GM19238 (cell line): ENCODE measurements around the gene DHX15.
"Not testable (repeated sequence)": the region's sequence is repeated elsewhere in the genome, so short reads cannot be mapped to it uniquely, and the experiment has no call there.

Experiments used
- DNase-seq: peaks from one replicate; pipeline ENCODE4 v3.0.0; 2011; ENCODE audit warnings: low spot score; ENCODE audit not compliant: insufficient read length

Gene DHX15

DNA sequence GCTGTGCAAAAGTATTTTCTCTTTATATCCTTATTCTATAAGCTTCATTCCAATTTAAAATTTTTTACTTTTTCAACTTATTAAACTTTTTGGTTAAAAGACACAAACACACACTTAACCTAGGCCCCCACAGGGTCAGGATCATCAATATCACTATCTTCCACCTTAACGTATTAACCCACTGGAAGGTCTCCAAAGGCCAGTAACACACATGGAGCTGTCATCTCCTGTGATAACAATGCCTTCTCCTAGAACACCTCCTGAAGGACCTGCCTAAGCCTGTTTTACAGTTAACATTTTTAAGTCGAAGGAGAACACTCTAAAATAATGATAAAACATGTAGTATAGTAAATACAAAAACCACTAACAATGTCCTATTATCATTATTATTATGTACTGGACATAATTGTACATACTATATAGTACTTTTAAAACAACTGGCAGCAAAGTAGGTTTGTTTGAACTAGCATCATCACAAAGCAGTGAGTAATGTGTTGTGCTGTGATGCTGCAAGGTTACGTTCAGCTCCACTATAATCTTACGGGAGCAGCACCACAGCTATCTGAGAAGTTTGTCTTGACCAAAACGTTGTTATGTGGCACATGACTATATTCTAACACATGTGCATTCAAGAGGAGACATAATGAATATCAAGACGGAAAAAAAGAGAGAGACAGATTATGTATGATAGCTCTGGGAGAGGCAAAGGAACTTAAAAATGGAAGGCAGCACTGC lies 33.7 kb downstream of the DHX15 start:
- no peak for DNase-seq

DNA sequence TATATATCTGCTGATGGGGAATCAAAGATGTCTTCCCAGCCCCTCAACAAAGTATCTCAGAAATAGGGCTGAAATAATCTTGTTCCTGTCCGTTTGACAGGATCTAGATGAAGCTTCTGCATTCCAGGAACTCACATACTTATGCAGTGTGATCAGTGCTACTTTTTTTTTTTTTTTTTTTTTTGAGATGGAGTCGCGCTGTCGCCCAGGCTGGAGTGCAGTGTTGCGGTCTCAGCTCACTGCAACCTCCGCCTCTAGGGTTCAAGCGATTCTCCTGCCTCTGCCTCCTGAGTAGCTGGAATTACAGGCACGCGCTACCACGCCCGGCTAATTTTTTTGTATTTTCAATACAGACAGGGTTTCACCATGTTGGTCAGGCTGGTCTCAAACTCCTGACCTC lies 36.4 kb downstream of the DHX15 start:
- DNase-seq = no peak

DNA sequence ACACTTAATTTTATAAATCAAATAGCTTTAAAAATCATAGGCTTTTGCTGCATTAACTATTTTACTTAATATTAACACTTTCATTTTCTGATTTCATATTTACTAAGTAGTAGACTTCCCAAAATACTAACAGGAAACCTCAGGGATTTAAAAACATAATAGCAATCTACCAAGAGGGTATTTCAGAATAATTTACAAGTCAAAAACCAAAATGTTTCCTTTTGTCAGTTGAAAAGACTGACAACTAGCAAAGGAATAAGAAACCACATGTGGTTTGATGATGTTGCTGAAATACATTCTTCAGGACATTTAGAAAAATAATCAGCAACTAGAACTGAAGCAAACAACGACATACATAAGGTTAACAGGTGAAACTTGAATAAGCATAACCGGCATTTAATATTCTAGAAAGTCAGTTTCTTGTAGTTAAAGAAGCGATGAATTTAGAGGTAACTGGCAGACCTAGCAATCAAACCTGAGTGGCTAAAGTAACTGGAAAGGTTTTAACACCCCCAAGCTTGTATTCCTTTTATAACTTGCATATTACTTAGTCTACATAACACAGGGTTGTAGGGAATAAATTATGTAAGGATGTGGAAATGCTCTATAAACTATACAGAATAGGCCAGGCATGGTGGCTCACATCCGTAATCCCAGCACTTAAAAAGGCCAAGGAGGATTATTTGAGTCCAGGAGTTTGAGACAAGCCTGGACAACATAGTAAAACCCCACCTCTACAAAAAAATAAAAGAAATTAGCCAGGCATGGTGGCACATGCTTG lies 40.0 kb downstream of the DHX15 start:
- no peak for DNase-seq

DNA sequence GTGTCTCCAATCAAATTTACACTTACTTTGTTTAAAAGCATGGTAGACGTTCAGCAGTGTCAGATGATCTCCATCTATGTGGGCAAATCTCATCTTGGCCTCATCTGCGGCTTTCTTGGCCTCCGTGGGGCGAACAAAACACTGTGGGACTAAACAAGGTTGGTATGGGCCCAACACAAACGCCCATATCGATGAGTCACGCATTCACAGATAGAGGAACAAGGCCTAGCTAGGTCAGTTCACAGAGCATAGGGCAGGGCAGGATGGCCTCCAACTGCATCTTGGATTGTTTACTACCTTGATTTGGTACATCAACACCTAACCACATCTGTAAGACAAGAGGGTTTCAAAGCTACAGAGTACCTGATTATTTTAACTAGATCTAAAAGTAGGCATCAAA lies 47.3 kb downstream of the DHX15 start:
- DNase-seq = no peak

DNA sequence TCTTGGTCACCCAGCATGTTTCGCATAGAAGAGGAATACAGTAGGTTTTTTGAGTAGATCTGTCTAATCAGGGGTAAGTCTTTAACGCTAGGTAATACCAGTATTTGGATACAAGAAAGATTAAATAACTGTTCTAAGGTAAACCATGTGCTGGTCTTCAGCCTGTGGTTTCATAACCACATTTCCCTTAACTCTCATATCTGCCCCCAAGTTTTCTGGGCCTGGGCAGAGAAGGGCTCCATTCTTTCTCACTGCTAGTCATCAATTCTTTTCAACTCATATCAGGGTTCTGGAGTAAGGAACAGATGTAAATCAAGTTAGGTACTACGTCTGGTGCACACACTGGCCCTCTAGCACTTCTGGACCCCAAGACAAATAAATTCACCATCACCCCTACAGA lies 49.0 kb downstream of the DHX15 start:
- DNase-seq = no peak

DNA sequence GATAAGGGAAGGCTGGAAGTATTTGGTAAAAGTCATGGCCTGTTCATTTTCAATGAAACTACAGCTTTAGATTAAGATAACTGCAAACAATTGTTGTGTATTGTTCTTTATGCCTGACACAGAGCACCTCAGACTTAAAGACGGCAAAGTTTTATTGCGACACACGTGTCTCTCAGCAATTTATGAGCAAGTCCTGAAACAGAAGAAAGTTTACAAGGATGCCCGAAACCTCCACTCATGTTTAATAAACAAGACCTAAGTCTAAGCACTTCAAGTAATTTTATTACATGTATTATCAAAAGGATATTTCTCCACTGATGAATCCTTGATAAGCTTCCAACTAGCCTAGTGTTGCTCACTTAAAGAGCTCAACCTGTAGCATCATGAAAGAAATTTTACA lies 51.0 kb downstream of the DHX15 start:
- no peak for DNase-seq

DNA sequence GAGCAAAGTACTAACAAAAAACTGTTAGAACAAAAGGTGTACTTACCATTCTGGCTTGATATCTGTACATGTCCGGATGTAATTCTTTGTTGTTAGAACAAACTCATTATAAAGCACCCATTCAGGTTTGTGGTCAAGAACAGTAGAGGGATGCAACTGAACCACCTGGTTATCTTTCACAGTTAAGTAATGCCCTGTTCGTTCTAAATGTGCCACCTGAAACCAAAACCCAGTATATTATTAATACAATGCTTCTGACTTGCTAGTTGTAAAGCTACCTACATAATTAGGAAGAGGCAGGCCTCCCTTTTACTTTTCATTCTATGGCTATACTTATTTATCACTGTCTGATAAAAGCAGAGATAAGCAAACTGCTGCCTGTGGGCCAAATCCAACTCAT lies 54.8 kb downstream of the DHX15 start:
- DNase-seq = no peak

DNA sequence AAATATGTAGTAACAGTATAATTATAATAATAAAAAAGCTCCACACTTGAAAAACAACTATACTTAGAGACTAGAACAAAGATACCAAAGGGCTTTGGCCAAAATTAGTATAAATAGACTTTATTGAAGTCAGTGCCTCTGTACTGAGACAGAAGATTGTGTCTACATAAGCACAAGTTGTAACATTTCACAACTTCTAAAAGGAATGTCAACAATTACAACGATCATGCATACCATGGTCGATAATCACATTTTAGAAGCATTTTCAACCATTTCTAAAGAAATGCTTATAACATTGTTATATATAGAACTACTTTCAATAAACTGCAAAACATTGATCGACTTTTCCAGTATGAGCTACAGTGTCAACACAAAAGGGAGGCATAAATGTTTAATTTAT lies 57.0 kb downstream of the DHX15 start:
- DNase-seq = no peak

DNA sequence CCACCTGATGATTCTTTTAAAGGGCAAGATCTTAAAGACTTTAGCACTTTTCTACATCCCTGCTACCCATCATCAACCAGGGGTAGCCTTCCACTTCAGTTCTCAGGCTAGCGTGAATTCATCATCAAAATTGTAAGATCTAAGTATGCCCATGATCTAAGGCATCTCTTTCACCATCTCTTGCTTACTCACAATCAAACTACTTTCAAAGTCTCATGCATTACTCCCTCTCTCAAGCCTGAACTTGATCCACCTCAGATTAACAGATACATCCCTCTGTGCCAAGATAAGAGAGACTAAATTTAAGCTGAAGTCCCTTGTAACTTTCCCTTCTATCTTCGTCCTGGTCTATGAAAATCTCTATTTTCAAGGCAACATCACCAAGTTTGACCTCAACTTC lies 62.8 kb downstream of the DHX15 start:
- no peak for DNase-seq

DNA sequence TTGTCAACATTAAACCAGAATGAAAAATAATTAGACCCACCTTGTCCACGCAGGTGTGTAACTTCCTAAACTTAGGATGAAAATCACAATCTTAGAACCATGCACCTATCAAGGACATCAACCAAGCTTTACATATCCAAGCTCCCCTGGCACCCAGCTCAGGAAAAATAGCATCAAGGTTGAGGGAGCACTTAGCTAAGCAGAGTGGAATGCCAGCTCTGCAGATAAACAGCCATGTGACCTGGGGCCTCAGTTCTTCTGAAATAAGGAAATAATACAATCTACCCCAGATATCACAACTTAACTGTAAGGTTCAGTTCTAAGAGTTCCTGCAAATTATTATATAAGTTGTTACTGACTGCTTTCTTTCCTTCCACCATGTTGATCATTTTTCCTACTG lies 64.7 kb downstream of the DHX15 start:
- no peak for DNase-seq

DNA sequence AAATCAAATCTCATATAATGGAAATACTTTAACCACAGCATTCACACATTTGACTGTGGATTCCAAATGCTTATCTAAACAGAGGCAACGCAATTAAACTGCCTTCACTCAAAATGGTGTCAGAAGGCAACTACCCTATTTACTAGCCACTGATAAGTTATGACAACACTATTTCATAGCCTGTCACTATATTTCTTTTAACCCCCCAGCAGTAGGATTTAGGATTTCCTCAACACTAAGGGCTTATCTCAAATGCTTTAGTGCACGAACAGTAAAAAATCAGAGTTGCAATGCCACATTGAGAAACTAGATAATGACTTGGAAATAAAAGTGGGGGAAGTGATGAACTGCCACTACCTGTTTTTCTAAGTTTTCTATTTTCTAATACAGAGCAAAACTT lies 66.7 kb downstream of the DHX15 start:
- DNase-seq = no peak

DNA sequence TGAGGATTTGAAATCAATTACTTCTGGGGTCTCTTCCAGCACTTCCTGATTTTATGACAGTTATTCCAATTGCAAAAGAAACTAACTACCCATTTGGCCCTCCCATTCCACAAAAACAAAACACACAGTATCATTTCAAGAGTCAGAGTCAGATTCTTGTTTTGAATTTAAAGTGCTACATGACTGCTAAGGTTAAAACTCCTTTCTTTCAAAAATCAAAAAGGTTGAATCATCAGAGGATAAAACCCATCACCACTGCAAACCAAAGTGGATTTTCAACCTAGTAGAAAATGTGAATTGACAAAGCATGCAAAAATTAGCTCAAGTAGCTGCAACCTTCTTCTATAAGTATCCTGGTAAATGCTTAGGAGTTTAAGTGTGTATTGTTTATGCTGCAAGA lies 67.4 kb downstream of the DHX15 start:
- DNase-seq = no peak

DNA sequence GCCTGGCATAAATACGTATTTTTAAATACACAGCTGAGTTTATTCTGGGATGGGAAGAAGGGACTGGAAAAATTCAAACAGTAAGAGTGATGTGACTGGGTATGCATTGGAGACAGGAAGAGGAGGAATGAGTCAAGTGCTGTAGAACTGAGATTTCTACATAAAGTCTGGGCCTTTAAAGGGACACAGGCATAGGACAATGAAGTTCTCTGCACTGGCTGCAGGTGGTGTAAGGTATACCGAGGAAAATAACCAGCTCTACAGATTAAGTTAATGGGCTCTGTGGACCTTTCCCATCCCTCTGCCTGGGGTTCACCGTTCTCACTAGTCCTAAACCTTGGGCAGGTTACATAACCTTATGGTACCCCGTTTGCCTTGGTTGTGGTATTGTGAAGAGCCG lies 68.7 kb downstream of the DHX15 start:
- DNase-seq = no peak

DNA sequence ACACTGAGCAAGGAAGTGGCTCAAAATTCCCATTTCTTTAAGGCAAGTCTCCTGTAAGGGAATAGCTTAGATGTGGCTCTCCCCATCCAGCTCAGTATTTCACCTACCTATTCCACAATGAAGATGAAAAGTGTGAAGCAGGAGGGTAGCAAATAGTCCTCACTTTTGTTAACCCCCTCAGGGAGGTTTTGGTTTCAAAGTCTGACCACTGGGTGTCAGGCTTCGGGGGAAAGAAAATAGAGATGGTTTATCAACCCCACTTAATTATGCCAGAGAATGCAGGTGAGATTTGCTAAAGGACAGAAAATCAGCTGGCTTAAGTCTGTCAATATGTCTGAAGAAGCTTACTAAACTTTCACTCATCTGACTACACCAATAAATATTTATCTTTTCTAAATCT lies 69.5 kb downstream of the DHX15 start:
- DNase-seq = no peak

DNA sequence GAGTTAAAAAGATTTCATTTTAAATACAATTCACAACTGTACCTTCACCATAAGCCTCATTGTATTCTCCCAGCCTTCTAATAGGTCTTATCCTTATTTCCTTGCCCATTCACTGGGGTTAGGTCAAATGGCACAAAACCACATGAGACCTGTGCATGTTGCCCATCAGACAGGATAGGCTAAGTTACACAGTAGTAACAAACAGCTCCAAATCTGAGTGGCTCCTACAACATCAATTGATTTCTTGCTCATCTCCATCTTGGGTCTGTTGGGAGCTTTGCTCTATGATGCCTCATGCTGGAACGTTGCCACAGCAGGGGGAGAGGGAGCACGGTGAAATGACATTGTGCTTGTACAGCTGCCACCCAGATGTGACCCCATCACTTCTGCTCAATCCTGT lies 70.6 kb downstream of the DHX15 start:
- DNase-seq = no peak

DNA sequence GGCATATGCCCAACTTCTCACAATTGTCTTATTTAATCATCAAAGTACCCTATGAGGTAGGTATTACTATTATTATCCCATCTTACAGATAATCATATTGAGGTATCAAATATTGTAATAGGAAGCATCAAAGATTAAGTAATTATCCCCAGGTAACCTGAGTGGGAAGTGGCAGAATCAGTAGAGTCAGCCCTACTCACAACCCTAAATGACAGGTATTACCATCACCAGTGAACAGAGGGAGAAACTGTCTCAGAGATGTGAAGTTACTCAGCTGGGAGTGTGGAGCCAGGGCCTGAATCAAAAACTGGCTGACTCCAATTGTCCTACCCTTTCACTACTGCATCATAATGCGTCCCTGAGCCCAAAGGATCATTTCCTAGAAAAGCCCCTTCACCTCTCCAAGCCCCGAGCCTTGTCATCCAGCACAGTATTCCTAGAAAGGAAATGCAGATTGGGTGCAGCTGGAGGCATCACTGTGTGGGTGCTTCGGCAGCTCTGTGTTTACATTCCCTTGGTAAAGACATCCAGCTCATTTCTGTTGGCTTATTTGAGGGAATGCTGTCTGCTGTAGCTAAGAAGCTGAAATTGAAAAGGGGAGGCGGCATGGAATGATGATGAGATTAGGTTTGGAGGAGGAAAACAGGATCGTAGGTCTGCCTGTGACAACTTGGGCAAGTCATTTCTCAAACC lies 72.8 kb downstream of the DHX15 start:
- DNase-seq = no peak

DNA sequence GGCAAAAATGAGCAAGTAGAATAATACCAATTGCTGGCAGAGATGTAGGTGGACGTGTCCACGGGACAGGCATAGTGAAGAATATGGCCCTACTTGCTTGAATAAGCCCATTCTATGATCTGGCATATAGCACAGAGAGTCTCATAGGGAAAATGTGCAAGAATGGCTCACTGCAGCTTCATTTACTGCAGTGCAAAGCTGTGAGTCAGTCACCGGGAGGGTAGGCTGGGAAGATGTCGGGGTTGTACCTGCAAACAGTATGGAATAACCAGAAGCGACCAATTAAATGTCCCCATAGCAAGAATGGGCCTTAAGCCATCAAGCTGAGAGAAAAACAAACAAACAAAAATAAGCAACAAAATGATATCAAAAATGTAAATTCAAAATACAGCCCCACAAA lies 74.3 kb downstream of the DHX15 start:
- DNase-seq = no peak

DNA sequence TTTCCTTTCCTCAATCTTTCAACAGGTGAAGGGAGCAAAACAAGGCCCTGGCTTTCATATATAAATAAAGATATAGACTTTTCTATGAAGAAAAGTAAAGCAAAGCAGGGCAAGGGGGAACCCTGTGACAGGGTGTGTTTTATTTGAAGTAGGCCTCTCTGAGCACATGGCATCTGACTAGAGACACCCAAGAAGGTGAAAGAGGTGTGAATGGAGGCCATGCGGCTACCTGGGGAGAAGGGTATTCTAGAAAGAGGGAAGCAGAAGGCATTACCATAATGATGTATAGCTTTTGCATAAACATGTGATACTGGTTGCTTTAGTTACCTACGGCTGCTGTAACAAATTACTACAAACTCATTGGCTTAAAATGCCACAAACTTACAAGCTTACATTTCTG lies 75.8 kb downstream of the DHX15 start:
- no peak for DNase-seq

DNA sequence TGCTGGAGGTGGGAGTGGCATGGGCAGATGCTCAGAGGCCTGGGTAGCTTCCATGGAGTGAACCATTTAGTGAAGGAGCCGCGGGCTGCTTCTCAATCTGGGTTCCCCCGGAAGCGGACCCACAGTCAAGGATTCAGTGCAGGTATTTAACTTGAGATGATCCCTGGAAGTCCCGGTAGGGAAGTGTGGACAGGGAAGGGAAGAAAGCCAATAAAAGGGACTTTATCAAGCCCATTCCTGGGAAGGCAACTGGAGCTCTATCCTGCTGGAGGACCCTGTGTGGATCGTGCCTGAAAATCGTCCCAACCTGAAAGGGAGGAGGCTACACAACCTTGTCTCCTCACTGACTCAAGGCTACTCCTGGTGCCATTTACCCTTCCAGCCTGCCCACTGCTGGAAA lies 76.9 kb downstream of the DHX15 start:
- DNase-seq = no peak

DNA sequence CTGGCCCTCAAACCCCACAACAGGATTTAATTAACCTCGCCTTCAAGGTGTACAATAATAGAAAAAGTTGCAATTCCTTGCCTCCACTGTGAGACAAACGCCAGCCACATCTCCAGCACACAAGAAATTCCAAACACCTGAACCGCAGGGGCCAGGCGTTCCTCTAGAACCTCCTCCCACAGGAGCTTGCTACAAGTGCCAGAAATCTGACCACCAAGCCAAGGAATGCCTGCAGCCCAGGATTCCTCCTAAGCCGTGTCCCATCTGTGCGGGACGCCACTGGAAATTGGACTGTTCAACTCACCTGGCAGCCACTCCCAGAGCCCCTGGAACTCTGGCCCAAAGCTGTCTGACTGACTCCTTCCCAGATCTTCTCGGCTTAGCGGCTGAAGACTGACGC lies 81.3 kb downstream of the DHX15 start:
- not testable (repeated sequence) for DNase-seq

DNA sequence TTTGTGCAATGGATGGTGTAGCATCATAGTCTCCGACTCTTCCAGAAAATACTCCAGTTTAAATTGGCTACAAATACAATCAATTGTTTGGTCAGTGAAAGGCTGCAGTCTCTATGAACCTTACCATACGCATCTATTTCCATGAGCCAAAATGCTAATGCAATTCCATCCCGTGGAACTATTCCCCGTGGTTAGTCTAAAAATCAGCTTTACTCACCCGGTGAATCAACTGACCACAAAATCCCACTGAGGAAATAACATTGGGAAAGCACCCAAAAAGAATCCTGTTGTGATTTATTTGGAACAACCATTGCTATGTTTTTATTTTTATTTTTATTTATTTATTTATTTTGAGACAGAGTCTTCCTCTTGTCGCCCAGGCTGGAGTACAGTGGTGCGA lies 87.1 kb downstream of the DHX15 start:
- DNase-seq = no peak

DNA sequence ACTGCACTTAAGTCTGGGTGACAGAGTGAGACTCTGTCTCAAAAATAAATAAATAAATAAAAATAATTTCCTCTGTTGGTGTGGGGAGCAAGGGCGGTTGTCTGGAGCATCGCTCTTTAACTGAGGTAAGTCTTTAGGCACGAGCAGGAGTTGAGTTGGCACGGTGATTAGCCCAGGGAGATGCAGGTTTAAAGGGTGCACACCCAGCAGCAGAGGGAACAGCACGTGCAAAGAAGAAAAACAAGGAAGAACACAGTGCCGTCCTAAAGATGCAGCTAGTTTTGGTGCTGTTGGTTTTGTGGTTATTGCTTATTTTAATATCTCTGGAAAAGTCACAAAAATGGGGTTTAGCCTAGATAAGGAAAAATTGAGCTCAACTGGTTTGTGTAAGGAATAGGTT lies 87.8 kb downstream of the DHX15 start:
- DNase-seq = no peak

DNA sequence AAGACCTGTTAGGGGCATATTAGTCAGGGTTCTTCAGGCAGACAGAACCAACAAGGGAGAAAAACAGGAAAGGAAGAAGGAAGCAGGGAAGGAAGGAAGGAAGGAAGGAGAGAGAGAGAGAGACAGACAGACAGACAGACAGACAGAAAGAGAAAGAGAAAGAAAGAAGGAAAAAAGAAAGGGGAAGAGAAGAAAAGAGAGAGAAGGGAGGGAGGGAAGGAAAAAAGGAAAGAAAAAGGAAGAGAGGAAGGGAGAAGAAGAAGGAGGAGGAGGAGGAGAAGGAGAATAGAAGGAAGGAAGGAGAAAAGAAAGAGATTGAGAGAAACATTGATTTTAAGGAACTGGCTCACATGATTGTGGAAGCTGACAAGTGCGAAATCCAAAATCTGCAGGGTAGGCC lies 89.0 kb downstream of the DHX15 start:
- no peak for DNase-seq
